ENCODE data around the gene DEAF1. TPM values are rescaled to one million over a fixed set of nuclear protein-coding genes. Genes with fewer than 3 reads are reported as not detected.

DEAF1 gene
- total and polyA plus RNA-seq, 9 of the 15 experiments (the other 6 are each of a cell fraction or from before 2014, with no cell fraction given), result 2.0 to 69.1 (median 26.8) TPM

DNA sequence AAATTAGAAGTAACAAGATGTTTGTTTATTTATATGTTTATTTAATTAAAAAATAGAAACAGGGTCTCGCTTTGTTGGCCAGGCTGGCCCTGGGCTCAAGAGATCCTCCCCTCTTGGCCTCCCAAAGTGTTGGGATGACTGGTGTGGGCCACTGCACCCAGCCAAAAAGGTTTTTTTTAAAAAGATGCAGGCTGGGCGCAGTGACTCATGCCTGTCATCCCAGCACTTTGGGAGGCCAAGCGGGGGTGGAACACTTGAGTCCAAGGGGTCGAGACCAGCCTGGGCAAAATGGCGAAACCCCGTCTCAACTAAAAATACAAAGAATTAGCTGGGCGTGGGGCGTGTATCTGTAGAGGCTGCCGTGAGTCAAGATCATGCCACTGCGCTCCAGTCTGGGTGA, 44.5 kb downstream of the DEAF1 start:
- H3K27me3 ChIP-seq (ENCODE audit: control insufficient read depth in 2 of 2, insufficient read depth in 2 of 2, low read length in 2 of 2), result no peaks in the 10 kb centered on the region
- no peak overlapping the region for H3K27ac ChIP-seq (ENCODE audit: extremely low read depth, low read depth, low read length)
- no TSS peak for BruUV-seq (replicated peaks)
- H2AFZ ChIP-seq (ENCODE audit: low read depth, low read length), result no peak overlapping the region
- intact Hi-C loops (cut with micrococcal nuclease) (no loop called here), in situ Hi-C loops (cut with MboI) (no loop called here)
- H3K4me1 ChIP-seq (replicated peaks in 1 of 2; ENCODE audit: control insufficient read depth in 2 of 2, insufficient read depth in 2 of 2, low read length in 2 of 2), result peaks cover 0 to 11% of the 10 kb centered on the region in 2 experiments; a peak in 2 of 5 replicates
- TF ChIP-seq NFRKB (IDR thresholded peaks at IDR 0.05; ENCODE audit: low read depth) (no peak), NFYB (IDR thresholded peaks at IDR 0.05; ENCODE audit: extremely low read depth, insufficient read length) (no peak)
- TF ChIP-seq, protein P1, sequence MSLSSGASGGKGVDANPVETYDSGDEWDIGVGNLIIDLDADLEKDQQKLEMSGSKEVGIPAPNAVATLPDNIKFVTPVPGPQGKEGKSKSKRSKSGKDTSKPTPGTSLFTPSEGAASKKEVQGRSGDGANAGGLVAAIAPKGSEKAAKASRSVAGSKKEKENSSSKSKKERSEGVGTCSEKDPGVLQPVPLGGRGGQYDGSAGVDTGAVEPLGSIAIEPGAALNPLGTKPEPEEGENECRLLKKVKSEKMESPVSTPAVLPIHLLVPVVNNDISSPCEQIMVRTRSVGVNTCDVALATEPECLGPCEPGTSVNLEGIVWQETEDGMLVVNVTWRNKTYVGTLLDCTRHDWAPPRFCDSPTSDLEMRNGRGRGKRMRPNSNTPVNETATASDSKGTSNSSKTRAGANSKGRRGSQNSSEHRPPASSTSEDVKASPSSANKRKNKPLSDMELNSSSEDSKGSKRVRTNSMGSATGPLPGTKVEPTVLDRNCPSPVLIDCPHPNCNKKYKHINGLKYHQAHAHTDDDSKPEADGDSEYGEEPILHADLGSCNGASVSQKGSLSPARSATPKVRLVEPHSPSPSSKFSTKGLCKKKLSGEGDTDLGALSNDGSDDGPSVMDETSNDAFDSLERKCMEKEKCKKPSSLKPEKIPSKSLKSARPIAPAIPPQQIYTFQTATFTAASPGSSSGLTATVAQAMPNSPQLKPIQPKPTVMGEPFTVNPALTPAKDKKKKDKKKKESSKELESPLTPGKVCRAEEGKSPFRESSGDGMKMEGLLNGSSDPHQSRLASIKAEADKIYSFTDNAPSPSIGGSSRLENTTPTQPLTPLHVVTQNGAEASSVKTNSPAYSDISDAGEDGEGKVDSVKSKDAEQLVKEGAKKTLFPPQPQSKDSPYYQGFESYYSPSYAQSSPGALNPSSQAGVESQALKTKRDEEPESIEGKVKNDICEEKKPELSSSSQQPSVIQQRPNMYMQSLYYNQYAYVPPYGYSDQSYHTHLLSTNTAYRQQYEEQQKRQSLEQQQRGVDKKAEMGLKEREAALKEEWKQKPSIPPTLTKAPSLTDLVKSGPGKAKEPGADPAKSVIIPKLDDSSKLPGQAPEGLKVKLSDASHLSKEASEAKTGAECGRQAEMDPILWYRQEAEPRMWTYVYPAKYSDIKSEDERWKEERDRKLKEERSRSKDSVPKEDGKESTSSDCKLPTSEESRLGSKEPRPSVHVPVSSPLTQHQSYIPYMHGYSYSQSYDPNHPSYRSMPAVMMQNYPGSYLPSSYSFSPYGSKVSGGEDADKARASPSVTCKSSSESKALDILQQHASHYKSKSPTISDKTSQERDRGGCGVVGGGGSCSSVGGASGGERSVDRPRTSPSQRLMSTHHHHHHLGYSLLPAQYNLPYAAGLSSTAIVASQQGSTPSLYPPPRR (CRISPR knock-in tag; IDR thresholded peaks at IDR 0.05; ENCODE audit: borderline replicate concordance), result no peak
- TF ChIP-seq, protein P2, sequence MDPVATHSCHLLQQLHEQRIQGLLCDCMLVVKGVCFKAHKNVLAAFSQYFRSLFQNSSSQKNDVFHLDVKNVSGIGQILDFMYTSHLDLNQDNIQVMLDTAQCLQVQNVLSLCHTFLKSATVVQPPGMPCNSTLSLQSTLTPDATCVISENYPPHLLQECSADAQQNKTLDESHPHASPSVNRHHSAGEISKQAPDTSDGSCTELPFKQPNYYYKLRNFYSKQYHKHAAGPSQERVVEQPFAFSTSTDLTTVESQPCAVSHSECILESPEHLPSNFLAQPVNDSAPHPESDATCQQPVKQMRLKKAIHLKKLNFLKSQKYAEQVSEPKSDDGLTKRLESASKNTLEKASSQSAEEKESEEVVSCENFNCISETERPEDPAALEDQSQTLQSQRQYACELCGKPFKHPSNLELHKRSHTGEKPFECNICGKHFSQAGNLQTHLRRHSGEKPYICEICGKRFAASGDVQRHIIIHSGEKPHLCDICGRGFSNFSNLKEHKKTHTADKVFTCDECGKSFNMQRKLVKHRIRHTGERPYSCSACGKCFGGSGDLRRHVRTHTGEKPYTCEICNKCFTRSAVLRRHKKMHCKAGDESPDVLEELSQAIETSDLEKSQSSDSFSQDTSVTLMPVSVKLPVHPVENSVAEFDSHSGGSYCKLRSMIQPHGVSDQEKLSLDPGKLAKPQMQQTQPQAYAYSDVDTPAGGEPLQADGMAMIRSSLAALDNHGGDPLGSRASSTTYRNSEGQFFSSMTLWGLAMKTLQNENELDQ (CRISPR knock-in tag; IDR thresholded peaks at IDR 0.05; ENCODE audit: borderline replicate concordance), result no peak
- TF ChIP-seq, protein P3, sequence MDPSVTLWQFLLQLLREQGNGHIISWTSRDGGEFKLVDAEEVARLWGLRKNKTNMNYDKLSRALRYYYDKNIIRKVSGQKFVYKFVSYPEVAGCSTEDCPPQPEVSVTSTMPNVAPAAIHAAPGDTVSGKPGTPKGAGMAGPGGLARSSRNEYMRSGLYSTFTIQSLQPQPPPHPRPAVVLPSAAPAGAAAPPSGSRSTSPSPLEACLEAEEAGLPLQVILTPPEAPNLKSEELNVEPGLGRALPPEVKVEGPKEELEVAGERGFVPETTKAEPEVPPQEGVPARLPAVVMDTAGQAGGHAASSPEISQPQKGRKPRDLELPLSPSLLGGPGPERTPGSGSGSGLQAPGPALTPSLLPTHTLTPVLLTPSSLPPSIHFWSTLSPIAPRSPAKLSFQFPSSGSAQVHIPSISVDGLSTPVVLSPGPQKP (CRISPR knock-in tag; IDR thresholded peaks at IDR 0.05), result no peak
- H3K36me3 ChIP-seq (ENCODE audit: control insufficient read depth, insufficient read depth, low read length), result peaks cover 70% of the 10 kb centered on the region; the same call in 2 of the 3 replicates
- no peaks in the 10 kb centered on the region for H3K9me3 ChIP-seq (replicated peaks; ENCODE audit: control insufficient read depth, insufficient read depth, low read depth, low read length)
- H3K79me2 ChIP-seq (ENCODE audit: control insufficient read depth, insufficient read depth, low read length), result no peaks in the 10 kb centered on the region
- FAIRE-seq, result no peak
- no peak overlapping the region for H3K4me2 ChIP-seq (ENCODE audit: insufficient read depth, low read length)
- no peaks in the 10 kb centered on the region for H4K20me1 ChIP-seq (replicated peaks; ENCODE audit: control insufficient read depth, insufficient read depth, low read length)
- H3K9me1 ChIP-seq (ENCODE audit: control insufficient read depth, insufficient read depth, low read length), result no peaks in the 10 kb centered on the region
- WGBS (ENCODE audit: insufficient coverage, low coverage, missing lambda C conversion rate), result 90% methylated on average over 9 of the region's 10 CpGs
- POLR2A ChIA-PET, result interaction anchor here (1.1 kb wide), 1 partner anchor 24 kb away, joined by 4 read pairs; no protein-coding TSS in a partner anchor
- no peak for DNase-seq (ENCODE audit: extremely low read depth in 1 of 4, low spot score in 3 of 4)
- no peak overlapping the region for H3K9ac ChIP-seq (ENCODE audit: insufficient read depth in 1 of 2, low read depth in 2 of 2, low read length in 2 of 2)
- no peak for ATAC-seq
- CTCF ChIA-PET (ENCODE audit: low intra/inter-chr PET ratio), result interaction anchor here (0.6 kb wide), 1 partner anchor 160 kb away, joined by 6 read pairs; no protein-coding TSS in a partner anchor
- H3K4me3 ChIP-seq, result no peak overlapping the region
